Osteocyte (in vitro differentiated cells): ENCODE results near the gene DDX46. TPM values are rescaled to one million over a fixed set of nuclear protein-coding genes. Genes with fewer than 3 reads are reported as not detected.
A peak's percentile ranks its signal among the peaks of the same experiment; 100 is the strongest.
"Not testable (repeated sequence)": the region's sequence is repeated elsewhere in the genome, so short reads cannot be mapped to it uniquely, and the experiment has no call there.

Experiments
- DNase-seq: peaks from one replicate; pipeline ENCODE4 v3.0.0; 2021; ENCODE audit warnings: mixed read lengths; ENCODE audit not compliant: unreplicated experiment; ENCODE audit errors: extremely low spot score
- H3K27ac Mint-ChIP-seq: one replicate; pipeline ENCODE4 v1.8.0; 2021; ENCODE audit warnings: mild to moderate bottlenecking, mixed read lengths; ENCODE audit not compliant: unreplicated experiment
- H3K27me3 Mint-ChIP-seq: one replicate; pipeline ENCODE4 v1.8.0; 2021; ENCODE audit warnings: mixed read lengths; ENCODE audit not compliant: unreplicated experiment
- H3K36me3 Mint-ChIP-seq: one replicate; pipeline ENCODE4 v1.8.0; 2021; ENCODE audit warnings: mixed read lengths; ENCODE audit not compliant: unreplicated experiment
- H3K4me1 Mint-ChIP-seq: one replicate; pipeline ENCODE4 v1.8.0; 2021; ENCODE audit warnings: mixed read lengths; ENCODE audit not compliant: unreplicated experiment
- H3K4me3 Mint-ChIP-seq: one replicate; pipeline ENCODE4 v1.8.0; 2021; ENCODE audit warnings: mild to moderate bottlenecking, moderate library complexity, mixed read lengths; ENCODE audit not compliant: unreplicated experiment
- H3K9me3 Mint-ChIP-seq: one replicate; pipeline ENCODE4 v1.8.0; 2021; ENCODE audit warnings: mixed read lengths; ENCODE audit not compliant: unreplicated experiment
- total RNA-seq: library from RNA; stranded (reverse); gene quantifications from 2 replicates; pipeline ENCODE4 v1.2.1, GENCODE V29; 2021
- TF ChIP-seq, protein P1 (sequence below): fragments of 200-600 bp; sonication (generic); IDR thresholded peaks from 2 replicates; pipeline ENCODE4 v1.5.0; 2021; ENCODE audit warnings: antibody characterized with exemption, mild to moderate bottlenecking, moderate library complexity

Gene DDX46
- total RNA-seq, 1 donor from 2014 or later: 46.1 TPM

DNA sequence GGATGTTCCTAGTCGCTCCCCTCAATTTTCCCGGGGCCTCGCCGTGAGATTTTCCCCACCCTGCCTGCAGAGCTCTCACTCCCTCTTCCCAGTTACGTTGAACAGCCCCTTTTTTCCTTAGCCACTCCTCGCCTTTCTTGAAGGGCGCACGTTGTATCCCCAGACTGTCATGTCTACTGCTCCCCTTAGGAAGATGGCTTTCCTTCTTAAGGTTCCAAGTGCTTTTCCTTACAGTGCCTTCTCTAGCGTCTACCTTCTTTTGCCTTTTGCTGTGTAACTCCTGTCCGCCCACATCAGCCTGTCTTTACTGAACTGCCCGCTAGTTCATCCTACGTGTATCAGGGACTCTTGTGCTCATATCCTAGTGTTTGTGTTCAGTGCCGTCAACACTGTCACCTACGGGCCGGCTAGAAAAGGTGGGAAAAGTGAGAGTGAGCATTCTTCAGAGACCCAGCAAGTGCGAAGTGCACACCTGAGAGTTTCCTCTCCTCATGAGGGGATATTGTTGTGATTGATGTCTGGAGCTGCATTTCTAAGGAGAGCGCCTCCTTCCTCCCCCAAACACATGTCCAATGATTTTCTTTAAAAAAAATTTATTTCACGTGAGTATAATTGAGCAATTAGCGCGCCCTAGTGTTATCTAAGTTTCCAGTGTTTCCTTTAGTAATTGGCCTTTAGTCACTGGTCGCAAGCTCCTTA lies 19.5 kb upstream of the DDX46 start:
- peak; percentile 70 for DNase-seq
- peak overlapping the region; percentile 99 for H3K4me3 Mint-ChIP-seq
- H3K4me1 Mint-ChIP-seq: peaks cover 19% of the 10 kb centered on the region
- H3K27ac Mint-ChIP-seq: peak overlapping the region; percentile 98
- H3K27me3 Mint-ChIP-seq: no peaks in the 10 kb centered on the region
- no peaks in the 10 kb centered on the region for H3K9me3 Mint-ChIP-seq
- peaks cover 7% of the 10 kb centered on the region for H3K36me3 Mint-ChIP-seq
- TF ChIP-seq, protein P1, sequence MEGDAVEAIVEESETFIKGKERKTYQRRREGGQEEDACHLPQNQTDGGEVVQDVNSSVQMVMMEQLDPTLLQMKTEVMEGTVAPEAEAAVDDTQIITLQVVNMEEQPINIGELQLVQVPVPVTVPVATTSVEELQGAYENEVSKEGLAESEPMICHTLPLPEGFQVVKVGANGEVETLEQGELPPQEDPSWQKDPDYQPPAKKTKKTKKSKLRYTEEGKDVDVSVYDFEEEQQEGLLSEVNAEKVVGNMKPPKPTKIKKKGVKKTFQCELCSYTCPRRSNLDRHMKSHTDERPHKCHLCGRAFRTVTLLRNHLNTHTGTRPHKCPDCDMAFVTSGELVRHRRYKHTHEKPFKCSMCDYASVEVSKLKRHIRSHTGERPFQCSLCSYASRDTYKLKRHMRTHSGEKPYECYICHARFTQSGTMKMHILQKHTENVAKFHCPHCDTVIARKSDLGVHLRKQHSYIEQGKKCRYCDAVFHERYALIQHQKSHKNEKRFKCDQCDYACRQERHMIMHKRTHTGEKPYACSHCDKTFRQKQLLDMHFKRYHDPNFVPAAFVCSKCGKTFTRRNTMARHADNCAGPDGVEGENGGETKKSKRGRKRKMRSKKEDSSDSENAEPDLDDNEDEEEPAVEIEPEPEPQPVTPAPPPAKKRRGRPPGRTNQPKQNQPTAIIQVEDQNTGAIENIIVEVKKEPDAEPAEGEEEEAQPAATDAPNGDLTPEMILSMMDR: no peak

DNA sequence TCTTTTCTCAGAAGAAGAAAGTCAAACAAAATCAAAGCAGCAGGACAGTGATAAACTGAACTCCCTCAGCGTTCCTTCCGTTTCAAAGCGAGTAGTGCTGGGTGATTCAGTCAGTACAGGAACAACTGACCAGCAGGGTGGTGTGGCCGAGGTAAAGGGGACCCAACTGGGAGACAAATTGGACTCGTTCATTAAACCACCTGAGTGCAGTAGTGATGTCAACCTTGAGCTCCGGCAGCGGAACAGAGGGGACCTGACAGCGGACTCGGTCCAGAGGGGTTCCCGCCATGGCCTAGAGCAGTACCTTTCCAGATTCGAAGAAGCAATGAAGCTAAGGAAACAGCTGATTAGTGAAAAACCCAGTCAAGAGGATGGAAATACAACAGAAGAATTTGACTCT lies 17.5 kb upstream of the DDX46 start:
- Mint-ChIP-seq H3K36me3 (peaks cover 10% of the 10 kb centered on the region), H3K27ac (no peak overlapping the region)

GRCh38 chr5:134742134-134742533 lies 16.4 kb upstream of the DDX46 start:
- TF ChIP-seq, protein P1: no peak
- peaks cover 19% of the 10 kb centered on the region for H3K4me1 Mint-ChIP-seq
- no peaks in the 10 kb centered on the region for H3K9me3 Mint-ChIP-seq
- H3K4me3 Mint-ChIP-seq: no peak overlapping the region
- no peaks in the 10 kb centered on the region for H3K27me3 Mint-ChIP-seq
- no peak for DNase-seq
- H3K36me3 Mint-ChIP-seq: peaks cover 10% of the 10 kb centered on the region
- H3K27ac Mint-ChIP-seq: no peak overlapping the region

More for the DNA sequence above, 17.5 kb upstream of the DDX46 start:
- DNase-seq: peak; percentile 51
- TF ChIP-seq, protein P1: no peak
- peaks cover 19% of the 10 kb centered on the region for H3K4me1 Mint-ChIP-seq
- H3K9me3 Mint-ChIP-seq: no peaks in the 10 kb centered on the region
- no peaks in the 10 kb centered on the region for H3K27me3 Mint-ChIP-seq
- H3K4me3 Mint-ChIP-seq: no peak overlapping the region

GRCh38 chr5:134749415-134749814 lies 9.2 kb upstream of the DDX46 start:
- H3K9me3 Mint-ChIP-seq: no peaks in the 10 kb centered on the region
- H3K27me3 Mint-ChIP-seq: no peaks in the 10 kb centered on the region
- H3K36me3 Mint-ChIP-seq: peaks cover 20% of the 10 kb centered on the region
- H3K4me3 Mint-ChIP-seq: no peak overlapping the region
- H3K27ac Mint-ChIP-seq: no peak overlapping the region
- TF ChIP-seq, protein P1: no peak
- H3K4me1 Mint-ChIP-seq: no peaks in the 10 kb centered on the region
- DNase-seq: no peak

- no peak for DNase-seq
- Mint-ChIP-seq H3K27me3 (no peaks in the 10 kb centered on the region), H3K4me1 (peaks cover 31% of the 10 kb centered on the region), H3K4me3 (peak overlapping the region; percentile 100), H3K9me3 (no peaks in the 10 kb centered on the region), H3K27ac (peak overlapping the region; percentile 96), H3K36me3 (no peaks in the 10 kb centered on the region)
- TF ChIP-seq, protein P1: no peak
These were observed 439 bp upstream of the DDX46 start for GRCh38 chr5:134758176-134758503.

GRCh38 chr5:134767528-134768291 lies 9.1 kb downstream of the DDX46 start:
- DNase-seq: peak; percentile 60
- H3K36me3 Mint-ChIP-seq: peaks cover 30% of the 10 kb centered on the region
- H3K27ac Mint-ChIP-seq, H3K27me3 Mint-ChIP-seq, H3K9me3 Mint-ChIP-seq, H3K4me1 Mint-ChIP-seq, H3K4me3 Mint-ChIP-seq: not testable (repeated sequence)
